Ascending aorta (tissue), 2 donors: ENCODE results near the gene GCH1. TPM values are rescaled to one million over a fixed set of nuclear protein-coding genes. Genes with fewer than 3 reads are reported as not detected.

Source experiments
- DNase-seq, 2 donors: peaks; one replicate each; pipeline ENCODE4 v3.0.0-alpha.2; 2019; ENCODE audit warnings: low spot score in 2 of 2
- H3K27ac ChIP-seq, 2 donors: fragments of 200-600 bp; sonication (generic); one replicate each; pipeline ENCODE4 v1.5.1; 2016 to 2017; ENCODE audit warnings: mild to moderate bottlenecking in 1 of 2
- H3K27me3 ChIP-seq: fragments of 200-600 bp; sonication (generic); one replicate; pipeline ENCODE4 v1.5.1; 2017
- H3K36me3 ChIP-seq, 2 donors: fragments of 200-600 bp; sonication (generic); one replicate each; pipeline ENCODE4 v1.5.1; 2016
- H3K4me1 ChIP-seq, 2 donors: fragments of 200-600 bp; sonication (generic); one replicate each; pipeline ENCODE4 v1.5.1; 2016 to 2017; ENCODE audit warnings: mild to moderate bottlenecking in 1 of 2
- H3K4me3 ChIP-seq, 2 donors: fragments of 200-600 bp; sonication (generic); one replicate each; pipeline ENCODE4 v1.5.1; 2016 to 2017; ENCODE audit warnings: mild to moderate bottlenecking in 1 of 2
- H3K9me3 ChIP-seq, 2 donors: fragments of 200-600 bp; sonication (generic); one replicate each; pipeline ENCODE4 v1.5.1; 2016
- intact Hi-C: fragments of 100-400 bp; cut with DNase I; formaldehyde crosslinking; loops from one replicate; pipeline ENCODE4 v1.15.1; 2023
- total RNA-seq: library from RNA; depleted of rRNA; stranded (reverse); fragments of >200 nt; gene quantifications from one replicate; pipeline ENCODE4 v1.1.0, GENCODE V29; 2016
- TF ChIP-seq, protein P1 (sequence below), 3 experiments: fragments of 200-600 bp in 2 of 3; fragments of 450-650 bp in 1 of 3; sonication (generic) in 2 of 3; IDR thresholded peaks; one replicate each; pipeline ENCODE4 v1.5.1; 2016 to 2019; ENCODE audit warnings: antibody characterized with exemption in 3 of 3, mild to moderate bottlenecking in 1 of 3, moderate library complexity in 1 of 3

GCH1 gene
- total RNA-seq, 1 donor from 2014 or later: 3.2 TPM

DNA sequence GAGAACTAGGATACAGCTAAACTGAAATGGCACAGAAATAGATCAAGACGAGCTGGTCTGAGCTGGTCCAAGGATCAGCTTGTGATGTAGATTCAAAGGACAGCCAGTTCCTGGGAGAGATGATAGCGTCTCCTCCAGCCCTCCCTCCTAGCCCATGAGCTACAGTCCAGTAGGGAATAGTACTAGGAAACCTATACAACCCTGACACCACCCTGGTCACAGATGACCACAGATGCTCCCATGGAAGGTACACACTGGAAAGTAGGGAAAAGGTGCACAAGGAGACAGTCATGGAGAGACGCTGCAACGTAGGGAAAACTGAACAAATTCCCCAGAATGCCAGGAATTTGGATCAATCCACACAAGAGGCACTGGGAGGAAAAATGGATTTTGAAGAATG, 6.9 kb downstream of the GCH1 start:
- no peaks in the 10 kb centered on the region for H3K4me1 ChIP-seq
- no peaks in the 10 kb centered on the region for H3K9me3 ChIP-seq
- H3K27me3 ChIP-seq: no peaks in the 10 kb centered on the region
- H3K27ac ChIP-seq: no peak overlapping the region
- TF ChIP-seq, protein P1, sequence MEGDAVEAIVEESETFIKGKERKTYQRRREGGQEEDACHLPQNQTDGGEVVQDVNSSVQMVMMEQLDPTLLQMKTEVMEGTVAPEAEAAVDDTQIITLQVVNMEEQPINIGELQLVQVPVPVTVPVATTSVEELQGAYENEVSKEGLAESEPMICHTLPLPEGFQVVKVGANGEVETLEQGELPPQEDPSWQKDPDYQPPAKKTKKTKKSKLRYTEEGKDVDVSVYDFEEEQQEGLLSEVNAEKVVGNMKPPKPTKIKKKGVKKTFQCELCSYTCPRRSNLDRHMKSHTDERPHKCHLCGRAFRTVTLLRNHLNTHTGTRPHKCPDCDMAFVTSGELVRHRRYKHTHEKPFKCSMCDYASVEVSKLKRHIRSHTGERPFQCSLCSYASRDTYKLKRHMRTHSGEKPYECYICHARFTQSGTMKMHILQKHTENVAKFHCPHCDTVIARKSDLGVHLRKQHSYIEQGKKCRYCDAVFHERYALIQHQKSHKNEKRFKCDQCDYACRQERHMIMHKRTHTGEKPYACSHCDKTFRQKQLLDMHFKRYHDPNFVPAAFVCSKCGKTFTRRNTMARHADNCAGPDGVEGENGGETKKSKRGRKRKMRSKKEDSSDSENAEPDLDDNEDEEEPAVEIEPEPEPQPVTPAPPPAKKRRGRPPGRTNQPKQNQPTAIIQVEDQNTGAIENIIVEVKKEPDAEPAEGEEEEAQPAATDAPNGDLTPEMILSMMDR (IDR thresholded peaks at IDR 0.05): no peak
- H3K4me3 ChIP-seq: no peak overlapping the region
- no peak for DNase-seq
- intact Hi-C loops: loop anchor here (10.0 kb wide), 1 partner anchor 81 kb away; no protein-coding TSS in a partner anchor
- no peaks in the 10 kb centered on the region for H3K36me3 ChIP-seq

DNA sequence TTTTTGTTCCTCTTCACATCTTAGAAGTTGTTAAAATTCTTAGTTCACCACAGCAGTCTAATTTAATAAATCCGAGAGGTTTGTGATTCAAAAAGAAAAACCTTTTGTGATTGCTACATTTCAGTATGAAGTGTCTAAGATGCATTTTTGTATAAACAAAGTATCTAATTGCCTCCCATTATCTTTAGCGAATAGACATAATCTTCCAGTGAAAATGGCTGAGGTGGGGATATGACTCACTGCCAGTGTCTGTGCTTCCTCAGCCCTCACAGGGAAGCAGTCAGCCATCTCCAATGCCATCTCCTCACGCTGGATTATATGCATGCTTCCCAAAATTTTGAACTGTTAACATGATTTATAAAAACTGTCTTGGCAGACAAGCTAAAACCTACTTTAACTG, 7.6 kb downstream of the GCH1 start:
- no peak overlapping the region for H3K4me3 ChIP-seq
- intact Hi-C loops: loop anchor here (5.0 to 10.0 kb wide), 2 partner anchors 80 to 333 kb away; no protein-coding TSS in a partner anchor

DNA sequence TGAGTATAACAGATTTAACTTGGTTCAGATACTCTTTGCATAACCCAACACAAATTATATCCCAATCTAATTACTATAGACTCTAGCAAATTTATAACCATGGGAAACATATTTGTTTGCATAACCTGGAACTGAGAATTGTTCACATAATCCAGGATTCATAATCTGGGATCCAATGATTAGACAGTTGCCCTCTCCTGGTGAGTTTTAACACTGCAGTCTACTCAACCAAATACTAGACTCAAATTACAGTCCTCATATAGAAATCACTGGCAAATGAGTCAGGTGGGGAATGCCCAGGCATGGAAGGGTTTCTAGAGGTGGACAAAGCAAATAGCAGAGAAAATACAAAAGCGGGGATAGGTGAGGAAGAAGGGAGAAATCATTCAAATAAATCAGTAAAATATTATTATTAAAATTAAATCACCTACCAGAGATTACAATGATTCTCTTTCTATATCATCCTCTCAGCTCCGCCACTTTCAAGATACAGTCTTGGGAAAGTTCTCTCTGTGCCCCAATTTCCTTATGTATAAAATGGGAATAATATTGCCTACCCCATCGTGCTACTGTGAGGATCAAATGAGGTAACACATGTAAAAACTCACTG, 9.4 kb downstream of the GCH1 start:
- no peaks in the 10 kb centered on the region for H3K4me1 ChIP-seq
- no peaks in the 10 kb centered on the region for H3K9me3 ChIP-seq
- intact Hi-C loops: loop anchor here (5.0 to 10.0 kb wide), 2 partner anchors 78 to 331 kb away; no protein-coding TSS in a partner anchor
- DNase-seq: no peak
- H3K36me3 ChIP-seq: no peaks in the 10 kb centered on the region
- H3K27ac ChIP-seq: no peak overlapping the region
- TF ChIP-seq, protein P1 (IDR thresholded peaks at IDR 0.05): peak; percentile 22 to 78 (median 62)
- H3K4me3 ChIP-seq: no peak overlapping the region
- no peaks in the 10 kb centered on the region for H3K27me3 ChIP-seq

More for the DNA sequence above, 7.6 kb downstream of the GCH1 start:
- H3K9me3 ChIP-seq: no peaks in the 10 kb centered on the region
- H3K4me1 ChIP-seq: no peaks in the 10 kb centered on the region
- TF ChIP-seq, protein P1 (IDR thresholded peaks at IDR 0.05): no peak
- no peaks in the 10 kb centered on the region for H3K36me3 ChIP-seq
- H3K27me3 ChIP-seq: no peaks in the 10 kb centered on the region
- no peak overlapping the region for H3K27ac ChIP-seq
- DNase-seq: no peak

DNA sequence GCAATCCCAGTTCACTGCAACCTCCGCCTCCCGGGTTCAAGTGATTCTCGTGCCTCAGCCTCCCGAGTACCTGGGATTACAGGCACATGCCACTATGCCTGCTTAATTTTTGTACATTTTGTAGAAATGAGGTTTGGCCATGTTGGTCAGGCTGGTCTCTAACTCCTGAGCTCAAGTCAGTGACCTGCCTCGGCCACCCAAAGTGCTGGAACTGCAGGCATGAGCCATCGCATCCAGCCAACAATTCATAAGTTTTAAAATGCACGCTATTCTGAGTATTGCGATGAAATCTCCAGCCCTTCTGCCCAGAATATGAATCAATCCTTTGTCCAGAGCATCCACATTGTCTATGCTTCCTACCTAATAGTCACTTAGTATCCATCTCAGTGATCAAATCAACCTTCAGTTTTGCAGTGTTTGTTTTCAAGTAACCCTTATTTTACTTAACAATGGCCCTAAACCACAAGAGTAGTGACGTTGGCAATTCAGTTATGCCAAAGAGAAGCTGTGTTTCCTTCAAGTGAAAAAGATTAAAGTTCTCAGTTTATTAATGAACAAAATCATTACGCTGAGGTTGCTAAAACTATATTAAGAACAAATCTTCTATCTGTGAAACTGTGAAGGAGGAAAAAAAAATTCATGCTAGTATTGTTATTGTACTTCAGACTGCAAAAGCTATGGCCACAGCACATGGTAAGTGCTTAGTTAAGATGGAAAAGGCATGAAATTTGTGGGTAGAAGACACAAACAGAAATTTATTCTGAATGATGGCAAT, 11.0 kb downstream of the GCH1 start:
- no peaks in the 10 kb centered on the region for H3K9me3 ChIP-seq
- TF ChIP-seq, protein P1 (IDR thresholded peaks at IDR 0.05): no peak
- no peak for DNase-seq
- no peak overlapping the region for H3K4me3 ChIP-seq
- intact Hi-C loops: loop anchor here (5.0 to 10.0 kb wide), 2 partner anchors 77 to 329 kb away; no protein-coding TSS in a partner anchor
- H3K27me3 ChIP-seq: no peaks in the 10 kb centered on the region
- no peaks in the 10 kb centered on the region for H3K36me3 ChIP-seq
- H3K4me1 ChIP-seq: no peaks in the 10 kb centered on the region
- no peak overlapping the region for H3K27ac ChIP-seq

DNA sequence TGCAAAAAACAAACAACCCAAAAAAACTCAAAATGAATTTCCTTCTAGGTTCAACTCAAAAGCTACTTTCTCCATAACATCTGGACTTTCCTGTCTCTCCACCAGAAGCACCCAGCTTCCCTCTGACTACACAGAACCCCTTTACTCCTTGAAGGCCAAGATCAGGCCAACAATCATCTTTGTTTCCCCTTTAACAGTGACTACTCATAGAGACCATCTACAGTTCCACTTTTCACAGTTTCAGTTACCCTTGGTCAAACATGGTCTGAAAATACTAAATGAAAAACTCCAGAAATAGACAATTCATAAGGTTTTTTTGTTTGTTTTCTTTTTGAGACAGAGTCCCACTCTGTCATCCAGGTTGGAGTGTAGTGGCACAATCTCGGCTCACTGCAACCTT, 11.8 kb downstream of the GCH1 start:
- no peak overlapping the region for H3K27ac ChIP-seq
- DNase-seq: no peak
- no peaks in the 10 kb centered on the region for H3K36me3 ChIP-seq
- no peaks in the 10 kb centered on the region for H3K9me3 ChIP-seq
- H3K27me3 ChIP-seq: no peaks in the 10 kb centered on the region
- H3K4me1 ChIP-seq: no peaks in the 10 kb centered on the region
- intact Hi-C loops: loop anchor here (5.0 to 10.0 kb wide), 2 partner anchors 76 to 328 kb away; no protein-coding TSS in a partner anchor
- TF ChIP-seq, protein P1 (IDR thresholded peaks at IDR 0.05): no peak
- no peak overlapping the region for H3K4me3 ChIP-seq
